Liver (tissue), 9 donors: ENCODE data around the gene UBE3C. TPM values are rescaled to one million over a fixed set of nuclear protein-coding genes. Genes with fewer than 3 reads are reported as not detected.
A peak's percentile ranks its signal among the peaks of the same experiment; 100 is the strongest.

Experiments
- DNase-seq: peaks from one replicate; pipeline ENCODE4 v3.0.0-alpha.2; 2017; ENCODE audit warnings: low spot score
- H3K27ac ChIP-seq, 2 donors: one replicate each; pipeline ENCODE4 v1.7.0; 2013; ENCODE audit warnings: inconsistent platforms in 2 of 2, low read length in 2 of 2, control low read depth in 1 of 2, low read depth in 1 of 2, mild to moderate bottlenecking in 1 of 2
- H3K27me3 ChIP-seq, 4 donors: one replicate each; pipeline versions ENCODE4 v1.6.1 to v1.7.0; 2013; ENCODE audit warnings: low read length in 3 of 4, inconsistent platforms in 1 of 4, mild to moderate bottlenecking in 1 of 4, moderate library complexity in 1 of 4; ENCODE audit not compliant: control insufficient read depth in 4 of 4, insufficient read depth in 4 of 4
- H3K36me3 ChIP-seq, 4 donors: one replicate each; pipeline versions ENCODE4 v1.6.1 to v1.7.0; 2013; ENCODE audit warnings: low read length in 3 of 4, mild to moderate bottlenecking in 3 of 4, low read depth in 1 of 4, moderate library complexity in 1 of 4; ENCODE audit not compliant: control insufficient read depth in 4 of 4, insufficient read depth in 3 of 4
- H3K4me1 ChIP-seq, 4 donors: one replicate each; pipeline versions ENCODE4 v1.6.1 to v1.7.0; 2013; ENCODE audit warnings: low read length in 3 of 4, mild to moderate bottlenecking in 3 of 4, moderate library complexity in 1 of 4; ENCODE audit not compliant: control insufficient read depth in 4 of 4, insufficient read depth in 4 of 4
- H3K4me3 ChIP-seq, 3 donors: one replicate each; pipeline versions ENCODE4 v1.6.1 to v1.7.0; 2013; ENCODE audit warnings: low read length in 3 of 3, control low read depth in 1 of 3, low read depth in 1 of 3, mild to moderate bottlenecking in 1 of 3
- H3K9ac ChIP-seq, 2 donors: one replicate each; pipeline ENCODE4 v1.7.0; 2013; ENCODE audit warnings: low read length in 2 of 2, mild to moderate bottlenecking in 2 of 2, moderate library complexity in 2 of 2, control low read depth in 1 of 2, low read depth in 1 of 2
- H3K9me3 ChIP-seq, 4 donors: one replicate each; pipeline versions ENCODE4 v1.6.1 to v1.7.0; 2013; ENCODE audit warnings: low read length in 3 of 4; ENCODE audit not compliant: control insufficient read depth in 4 of 4
- CTCF ChIP-seq: fragments of 150-350 bp; IDR thresholded peaks from 2 replicates; pipeline ENCODE4 v1.5.1; 2017; ENCODE audit warnings: improper control_type of control experiment, low read depth, low read length; ENCODE audit not compliant: missing input control
- EGR1 ChIP-seq, 2 donors: IDR thresholded peaks; 2 replicates each; pipeline ENCODE4 v1.6.1; 2016 to 2018; ENCODE audit warnings: antibody characterized with exemption in 2 of 2, low read depth in 2 of 2
- GABPA ChIP-seq, 2 donors: IDR thresholded peaks in 1 of 2; conservative IDR thresholded peaks in 1 of 2; 2 replicates each; pipeline ENCODE4 v1.6.1; 2016; ENCODE audit warnings: antibody characterized with exemption in 2 of 2, mild to moderate bottlenecking in 1 of 2, moderate library complexity in 1 of 2
- HNF4A ChIP-seq, 2 donors: conservative IDR thresholded peaks; 2 replicates each; pipeline ENCODE4 v1.6.1; 2016; ENCODE audit warnings: antibody characterized with exemption in 2 of 2, mild to moderate bottlenecking in 2 of 2
- HNF4G ChIP-seq: IDR thresholded peaks from 2 replicates; pipeline ENCODE4 v1.6.1; 2016; ENCODE audit warnings: antibody characterized with exemption
- JUND ChIP-seq, 2 donors: IDR thresholded peaks; 2 replicates each; pipeline ENCODE4 v1.6.1; 2016; ENCODE audit warnings: antibody characterized with exemption in 2 of 2
- NR2F2 ChIP-seq: IDR thresholded peaks from 2 replicates; pipeline ENCODE4 v1.6.1; 2016; ENCODE audit warnings: antibody characterized with exemption
- RAD21 ChIP-seq, 2 donors: IDR thresholded peaks; 2 replicates each; pipeline ENCODE4 v1.6.1; 2016; ENCODE audit warnings: antibody characterized with exemption in 2 of 2, mild to moderate bottlenecking in 2 of 2
- REST ChIP-seq: IDR thresholded peaks from 2 replicates; pipeline ENCODE4 v1.6.1; 2016; ENCODE audit warnings: antibody characterized with exemption, mild to moderate bottlenecking
- RXRA ChIP-seq, 2 donors: IDR thresholded peaks; 2 replicates each; pipeline ENCODE4 v1.6.1; 2017 to 2018; ENCODE audit warnings: antibody characterized with exemption in 2 of 2, mild to moderate bottlenecking in 1 of 2
- SP1 ChIP-seq: IDR thresholded peaks from 2 replicates; pipeline ENCODE4 v1.6.1; 2018; ENCODE audit warnings: antibody characterized with exemption, mild to moderate bottlenecking
- YY1 ChIP-seq: IDR thresholded peaks from 2 replicates; pipeline ENCODE4 v1.6.1; 2016; ENCODE audit warnings: antibody characterized with exemption, mild to moderate bottlenecking
- WGBS: extraction: QIAGEN DNeasy Blood & Tissue Kit; methylation state at CpG from one replicate; pipeline ENCODE4 v1.1.7; 2013; 5-methylcytosine and 5-hydroxymethylcytosine counted together
- polyA plus RNA-seq, 2 donors: library from polyadenylated mRNA; stranded (reverse) in 1 of 2; unstranded in 1 of 2; fragments of 200-250 nt in 1 of 2; fragments of >200 nt in 1 of 2; fragmentation: Nextera tagmentation in 1 of 2; extraction: Ambion mirVana in 1 of 2; gene quantifications; one replicate each; pipeline versions ENCODE4 v1.2.1 to v1.2.3, GENCODE V29; 2013 to 2015
- total RNA-seq, 2 donors: library from RNA; depleted of rRNA; stranded (reverse); fragments of >200 nt; gene quantifications; one replicate each; pipeline ENCODE4 v1.2.3, GENCODE V29; 2014
- donor health status: healthy.
- donor health status: healthy.
- donor health status: healthy.
- donor health status: healthy.
- donor health status: healthy.

The UBE3C gene
- total and polyA plus RNA-seq, 4 donors, result 10.3 to 61.8 (median 33.9) TPM

- Histone ChIP-seq H3K4me1 (peaks cover 0 to 2% (median 0%) of the 10 kb centered on the region in 4 donors), H3K9me3 (no peaks in the 10 kb centered on the region), H3K9ac (no peak overlapping the region), H3K4me3 (no peak overlapping the region), H3K27ac (no peak overlapping the region), H3K27me3 (no peaks in the 10 kb centered on the region), H3K36me3 (peaks cover 6 to 32% (median 23%) of the 10 kb centered on the region in 4 donors)
- 93% methylated on average over 10 of the region's 10 CpGs for WGBS
- TF ChIP-seq YY1, result no peak
- TF ChIP-seq GABPA (IDR thresholded peaks at IDR 0.05 in 1 of 2, conservative IDR thresholded peaks at IDR 0.05 in 1 of 2), result no peak
- TF ChIP-seq JUND (IDR thresholded peaks at IDR 0.05), result no peak
- no peak for TF ChIP-seq HNF4A (conservative IDR thresholded peaks at IDR 0.05)
- TF ChIP-seq REST, result no peak
- TF ChIP-seq RXRA (IDR thresholded peaks at IDR 0.05), result no peak
- no peak for TF ChIP-seq NR2F2
- no peak for TF ChIP-seq EGR1 (IDR thresholded peaks at IDR 0.05; ENCODE audit: low read depth in 2 of 2)
- no peak for TF ChIP-seq HNF4G
- no peak for TF ChIP-seq RAD21 (IDR thresholded peaks at IDR 0.05)
- TF ChIP-seq CTCF, result no peak
- no peak for DNase-seq
These were observed 84.0 kb downstream of the UBE3C start for GRCh38 chr7:157222687-157223086.

GRCh38 chr7:157224627-157225026, 85.9 kb downstream of the UBE3C start:
- Histone ChIP-seq H3K9me3 (no peaks in the 10 kb centered on the region), H3K36me3 (peaks cover 3 to 39% (median 26%) of the 10 kb centered on the region in 4 donors), H3K27me3 (no peaks in the 10 kb centered on the region), H3K4me1 (no peaks in the 10 kb centered on the region), H3K4me3 (no peak overlapping the region), H3K27ac (no peak overlapping the region), H3K9ac (no peak overlapping the region)
- TF ChIP-seq RAD21 (IDR thresholded peaks at IDR 0.05) (peak; percentile 69 to 72), CTCF (peak; percentile 13), SP1 (no peak)
- DNase-seq, result no peak
- 65% methylated on average over 4 of the region's 4 CpGs for WGBS
